AML-193 (cell line): ENCODE measurements around the gene TRIO.

ENCODE experiments used
- DNase-seq, 2 experiments: peaks; one replicate each; lab custom pipeline; 2025; lab: John Stamatoyannopoulos, UW

Gene TRIO

DNA sequence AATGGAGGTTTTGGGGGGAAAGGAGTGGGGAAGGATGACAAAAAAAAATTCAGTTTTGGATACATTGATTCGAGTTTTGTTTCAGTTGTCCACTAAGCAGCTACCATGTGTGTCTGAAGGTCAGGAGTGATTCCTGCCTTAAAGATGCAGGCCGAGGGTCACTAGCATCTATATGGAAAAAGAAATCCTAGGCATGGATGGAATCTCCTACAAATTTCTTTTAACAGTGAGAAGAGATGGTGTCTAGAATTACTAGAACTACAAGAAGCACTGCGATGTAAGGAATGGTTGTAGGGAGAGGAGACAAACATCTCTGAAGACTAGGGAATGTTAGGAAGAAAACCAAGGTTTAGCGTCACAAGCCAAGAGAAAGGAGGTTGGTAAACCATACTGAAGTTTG lies 19.6 kb upstream of the TRIO start:
- no peak for DNase-seq

DNA sequence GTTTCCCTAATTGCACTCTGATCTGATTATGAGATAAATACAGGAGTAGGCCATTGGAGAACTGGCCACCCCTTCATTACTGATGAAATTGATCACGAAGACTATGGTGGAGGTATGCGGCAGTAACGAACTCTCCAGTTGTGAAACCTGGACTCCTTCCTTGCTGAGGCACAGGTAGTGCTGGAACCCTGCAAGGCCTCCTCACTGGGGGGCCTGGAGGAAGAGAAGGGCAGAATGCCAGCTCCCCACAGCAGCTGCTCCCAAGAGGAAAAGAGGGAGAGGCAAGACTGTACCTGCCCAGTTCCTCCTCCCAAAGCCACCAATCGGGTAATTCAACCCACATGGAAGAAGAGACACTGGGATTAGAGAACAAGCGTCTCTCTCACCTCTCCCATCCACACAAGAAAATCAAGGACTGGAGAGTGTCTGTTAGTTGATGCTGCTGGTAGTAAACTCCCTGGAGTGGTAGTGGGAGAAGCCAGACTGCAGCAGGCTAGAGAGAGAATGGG lies 19.1 kb upstream of the TRIO start:
- no peak for DNase-seq

DNA sequence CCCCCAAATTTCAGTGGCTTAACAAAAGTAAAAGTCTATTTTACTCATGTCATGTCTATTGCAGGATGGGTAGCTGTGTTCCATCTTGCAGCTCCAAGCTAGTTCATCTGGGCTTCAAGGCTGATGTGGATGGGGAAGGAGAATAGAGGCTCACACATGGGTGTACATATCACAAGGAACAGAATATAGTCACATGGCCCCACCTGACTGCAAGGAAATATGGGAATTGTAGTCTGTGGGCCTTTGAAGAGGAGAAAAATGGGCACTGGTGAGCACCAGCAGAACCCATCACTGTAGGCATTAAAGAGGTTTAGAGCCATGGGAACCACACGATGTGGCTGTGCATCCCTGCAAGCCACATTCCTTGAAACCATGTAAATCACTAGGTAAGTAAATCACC lies 17.9 kb upstream of the TRIO start:
- no peak for DNase-seq

DNA sequence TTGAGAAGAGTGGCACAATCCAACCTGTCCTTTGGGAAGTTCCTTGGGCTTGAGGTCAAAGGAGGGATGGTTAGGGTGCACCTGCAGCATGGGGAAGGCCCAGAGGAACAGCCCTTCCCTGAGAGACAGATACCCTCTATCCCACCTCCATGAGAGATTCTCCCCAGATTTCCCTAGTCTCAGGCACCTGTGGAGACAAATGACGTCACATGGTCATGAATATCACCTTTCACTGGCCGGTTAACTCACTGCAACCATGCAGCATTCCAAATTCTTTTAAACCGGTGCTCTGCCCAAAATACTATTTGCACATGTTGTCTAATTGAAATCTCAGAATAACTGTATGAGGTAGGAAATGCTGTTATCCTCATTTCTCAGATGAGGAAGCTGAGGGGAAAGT lies 15.6 kb upstream of the TRIO start:
- no peak for DNase-seq

DNA sequence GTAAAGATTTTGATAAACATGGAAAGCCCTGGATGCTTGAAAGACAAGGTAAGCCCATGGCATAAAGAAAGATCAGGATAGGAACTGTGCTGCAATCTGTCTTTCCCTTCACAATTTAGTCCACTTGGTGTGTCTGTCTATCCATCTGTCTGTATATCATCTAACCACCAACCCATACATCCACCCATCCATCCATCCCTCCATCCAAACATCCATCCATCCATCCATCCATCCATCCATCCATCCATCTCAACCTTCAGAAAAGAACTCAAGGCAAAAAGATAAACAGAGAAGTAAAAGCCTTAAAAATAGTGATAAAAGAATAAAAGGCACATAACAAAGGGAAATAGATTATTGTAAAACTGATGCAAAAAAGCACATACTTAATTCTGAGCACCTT lies 15.1 kb upstream of the TRIO start:
- no peak for DNase-seq

DNA sequence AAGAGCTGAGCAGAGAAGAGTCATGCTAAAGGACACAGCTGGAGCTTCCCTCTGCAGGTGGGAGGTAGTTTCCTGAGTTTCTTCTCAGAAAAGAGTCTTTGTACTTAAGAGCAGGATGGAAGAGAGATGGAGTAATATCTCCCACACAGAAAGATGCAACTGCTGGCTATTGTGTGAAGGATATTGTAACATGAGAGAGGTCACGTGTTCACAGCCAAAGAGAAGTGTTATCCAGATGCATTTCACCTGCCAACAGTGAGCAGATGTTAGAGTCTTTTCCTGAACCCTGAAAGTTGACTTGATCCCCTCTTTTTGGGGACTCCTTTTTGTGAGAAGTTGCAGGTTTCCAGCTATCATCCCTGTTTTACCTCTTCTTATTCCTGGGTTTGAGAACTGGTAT lies 14.0 kb upstream of the TRIO start:
- no peak for DNase-seq

DNA sequence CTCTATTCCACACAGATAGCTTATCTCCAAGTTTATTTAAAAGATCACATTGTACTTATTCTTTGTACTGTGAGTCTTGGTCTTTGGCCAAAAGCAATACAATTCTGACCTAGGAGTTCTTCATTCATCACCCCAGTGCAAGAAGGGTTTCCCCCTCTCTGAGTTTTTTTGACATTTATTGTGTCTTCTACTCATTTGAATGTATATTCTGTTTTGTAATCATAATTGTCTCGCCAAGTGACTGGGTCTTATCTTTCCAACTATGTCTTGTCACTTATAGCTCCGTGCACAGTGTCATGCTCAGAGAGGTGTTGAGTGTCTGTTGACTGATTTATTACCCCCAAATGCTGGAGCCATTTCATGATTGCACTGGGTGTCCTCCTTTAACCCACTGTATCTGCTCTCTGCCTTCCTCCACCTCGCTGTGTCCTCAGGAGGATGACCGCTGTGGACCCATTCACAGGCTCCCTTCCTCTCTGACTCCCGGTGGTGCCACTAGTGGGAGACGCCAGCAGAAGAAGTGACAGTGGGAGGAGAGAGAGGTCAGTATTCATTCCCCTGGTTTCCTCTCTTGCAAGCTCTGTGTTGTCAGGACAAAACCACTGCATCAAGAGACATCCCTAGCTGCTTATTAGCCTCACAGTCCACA lies 11.2 kb upstream of the TRIO start:
- no peak for DNase-seq

DNA sequence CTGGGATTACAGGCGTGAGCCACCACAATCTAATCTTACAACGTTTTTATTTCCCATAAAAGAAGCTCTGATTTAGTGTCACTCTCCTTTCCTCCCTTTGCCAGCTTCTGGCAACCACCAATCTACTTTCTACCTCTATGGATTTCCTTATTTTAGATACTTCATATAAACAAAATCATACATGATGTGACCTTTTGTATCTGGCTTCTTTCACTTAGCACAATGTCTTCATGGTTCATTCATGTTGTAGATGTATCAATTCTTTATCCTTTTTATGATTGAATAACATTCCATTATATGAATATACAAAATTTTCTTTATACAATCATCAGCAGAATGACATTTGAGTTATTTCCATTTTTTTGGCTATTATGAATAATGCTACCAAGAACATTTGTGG lies 9.7 kb upstream of the TRIO start:
- no peak for DNase-seq

DNA sequence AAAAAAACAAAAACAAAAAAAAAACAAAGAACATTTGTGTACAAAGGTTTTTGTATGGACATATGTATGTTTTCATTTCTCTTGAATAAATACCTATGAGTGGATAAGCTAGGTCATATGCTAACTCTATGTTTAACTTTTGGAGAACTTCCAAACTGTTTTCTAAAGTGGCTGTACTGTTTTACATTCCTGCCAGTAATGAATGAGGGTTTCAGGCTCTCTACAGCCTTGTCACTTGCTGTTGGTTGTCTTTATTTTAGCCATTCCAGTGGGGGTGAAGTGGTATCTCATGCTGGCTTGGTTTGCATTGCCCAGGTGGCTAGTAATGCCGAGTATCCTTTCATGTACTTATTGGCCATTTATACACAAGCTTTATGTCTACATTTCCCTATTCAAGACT lies 9.1 kb upstream of the TRIO start:
- no peak for DNase-seq

DNA sequence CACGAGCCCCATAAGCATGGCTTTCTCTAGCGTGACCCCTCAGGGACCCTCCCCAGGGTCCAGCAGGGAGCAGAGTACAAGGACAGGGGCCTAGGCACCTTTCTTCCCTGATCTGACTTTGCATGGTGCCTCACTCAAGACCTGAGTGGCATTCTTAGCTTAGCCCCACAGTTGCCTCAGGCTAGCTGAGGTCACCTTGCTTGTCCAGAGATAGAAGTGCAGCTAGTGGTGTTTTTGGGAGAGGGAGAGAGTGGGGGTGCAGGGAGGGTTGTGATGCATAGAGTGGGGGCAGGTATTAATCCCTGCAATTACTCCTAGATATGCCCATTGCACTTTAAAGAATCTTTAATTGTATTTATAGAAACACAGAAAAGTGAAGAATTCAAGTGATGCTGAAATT lies 8.4 kb upstream of the TRIO start:
- DNase-seq = no peak

DNA sequence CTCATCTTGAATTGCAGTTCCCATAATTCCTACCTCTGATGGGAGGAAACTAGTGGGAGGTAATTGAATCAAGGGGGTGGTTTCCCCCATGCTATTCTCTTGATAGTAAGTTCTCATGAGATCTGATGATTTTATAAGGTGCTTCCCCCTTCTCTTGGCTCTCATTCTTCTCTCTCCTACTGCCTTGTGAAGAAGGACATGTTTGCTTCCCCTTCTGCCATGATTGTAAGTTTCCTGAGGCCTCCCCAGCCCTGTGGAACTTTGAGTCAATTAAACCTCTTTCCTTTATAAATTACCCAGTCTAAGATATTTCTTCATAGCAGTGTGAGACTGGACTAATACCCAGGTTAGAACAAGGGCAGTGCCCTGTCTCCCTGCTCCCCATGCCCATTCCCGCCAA lies 7.5 kb upstream of the TRIO start:
- no peak for DNase-seq

DNA sequence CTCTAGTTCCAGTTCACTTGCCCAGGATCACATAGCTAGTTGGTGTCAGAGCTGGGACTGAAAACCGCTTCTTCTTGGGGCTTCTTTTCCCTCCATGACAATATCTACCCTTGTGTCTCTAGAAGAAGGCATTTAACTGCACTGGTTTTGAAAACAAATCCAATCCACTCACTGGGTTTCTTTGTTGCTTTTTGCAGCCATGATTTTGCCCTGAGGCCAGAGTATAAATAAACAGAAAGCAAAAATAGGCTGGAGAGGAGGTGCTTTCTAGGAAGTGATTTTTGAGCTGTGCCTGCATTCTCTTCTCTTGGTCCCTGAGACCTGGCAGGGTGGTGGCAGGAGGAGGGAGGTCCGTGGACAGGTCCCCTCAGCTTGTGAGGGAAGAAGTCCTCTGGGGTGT lies 6.9 kb upstream of the TRIO start:
- DNase-seq = no peak

DNA sequence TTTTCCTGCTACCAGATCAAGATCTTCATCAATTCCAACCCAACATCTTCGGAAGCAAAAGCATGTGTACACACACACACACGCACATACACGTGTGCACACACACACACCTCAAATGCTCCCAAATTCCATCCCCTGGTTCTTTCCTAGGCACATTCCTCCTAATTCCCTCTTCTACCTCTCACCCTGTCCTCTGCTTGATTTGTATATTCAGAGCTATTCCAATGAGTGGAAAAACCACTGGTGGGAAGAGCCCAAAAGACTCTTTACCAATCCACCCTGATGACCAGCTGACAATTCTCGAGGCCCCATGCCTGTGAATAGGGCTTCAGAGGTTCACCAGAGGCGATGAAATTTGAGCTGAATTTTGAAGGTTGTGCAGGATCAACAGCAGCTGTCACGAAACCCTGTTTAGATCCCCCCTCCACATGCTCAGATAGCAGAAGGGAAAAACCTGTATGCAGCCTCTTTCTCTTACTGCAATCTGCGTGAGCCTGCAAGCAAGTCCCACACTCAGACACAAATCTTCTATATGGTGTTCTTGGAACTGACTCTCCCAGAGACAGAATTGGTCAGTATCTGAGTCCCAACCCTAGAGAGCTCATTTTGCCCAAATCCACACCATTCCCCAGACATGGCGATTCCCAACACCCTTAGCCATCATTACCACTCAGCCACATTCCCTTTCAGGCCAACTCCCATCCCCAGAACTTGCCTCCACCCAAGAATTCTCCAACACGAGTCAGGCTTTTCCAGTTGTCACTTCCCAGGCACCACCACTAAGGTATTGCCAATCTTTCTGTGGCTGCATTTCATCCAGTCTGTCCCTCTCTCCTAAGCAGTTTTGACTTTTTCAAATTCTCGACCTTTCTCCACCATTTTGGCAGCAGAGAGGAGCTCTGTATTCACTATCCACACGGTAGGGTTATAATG lies 4.3 kb upstream of the TRIO start:
- DNase-seq = no peak

DNA sequence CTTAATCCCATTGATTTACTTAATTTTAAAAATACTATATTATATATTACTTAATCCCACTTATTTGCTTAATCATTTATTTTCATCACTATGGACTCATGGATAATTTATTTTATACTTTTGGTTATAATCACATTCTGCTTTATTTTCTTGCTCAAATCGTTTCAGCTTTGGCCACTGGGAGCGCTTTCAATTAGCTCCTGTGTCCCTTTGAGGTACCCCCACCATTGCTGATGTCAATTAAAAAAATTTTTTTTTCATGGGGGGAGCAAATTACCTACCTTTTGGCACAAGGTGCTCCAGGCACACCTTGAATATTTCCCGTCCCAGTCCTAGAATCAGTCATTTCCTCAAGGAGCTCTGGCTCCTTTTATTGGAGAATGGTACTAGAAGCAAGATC lies 1.4 kb upstream of the TRIO start:
- DNase-seq = no peak

DNA sequence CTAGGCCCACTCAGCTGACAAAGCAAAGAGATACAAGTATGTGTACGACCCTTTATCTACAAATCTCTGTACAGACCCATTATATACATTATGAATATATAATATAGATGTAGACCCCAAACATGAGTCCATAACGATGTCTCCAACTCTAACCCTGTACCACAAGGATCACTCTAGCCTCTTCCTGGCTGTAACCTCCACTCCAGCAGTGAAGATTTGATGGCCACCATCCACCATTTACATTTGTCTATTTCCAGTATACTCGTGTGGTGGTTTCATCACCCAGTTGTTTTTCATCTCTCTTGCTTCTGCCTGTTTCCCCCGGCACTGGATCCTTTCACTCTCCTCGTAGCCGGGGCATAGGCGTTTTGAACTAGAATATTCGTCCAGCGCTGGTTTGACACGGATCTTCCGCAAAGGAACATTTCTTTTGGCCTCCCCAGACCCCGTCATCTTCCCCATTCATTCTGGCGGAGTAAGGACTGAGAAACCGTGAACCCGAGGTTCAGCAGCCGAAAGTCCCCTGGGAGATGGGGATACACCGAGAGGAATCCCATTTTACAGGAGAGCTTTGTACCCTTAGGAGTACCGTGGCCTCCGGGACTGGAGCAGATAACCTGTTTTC lies 828 bp upstream of the TRIO start:
- DNase-seq = no peak

DNA sequence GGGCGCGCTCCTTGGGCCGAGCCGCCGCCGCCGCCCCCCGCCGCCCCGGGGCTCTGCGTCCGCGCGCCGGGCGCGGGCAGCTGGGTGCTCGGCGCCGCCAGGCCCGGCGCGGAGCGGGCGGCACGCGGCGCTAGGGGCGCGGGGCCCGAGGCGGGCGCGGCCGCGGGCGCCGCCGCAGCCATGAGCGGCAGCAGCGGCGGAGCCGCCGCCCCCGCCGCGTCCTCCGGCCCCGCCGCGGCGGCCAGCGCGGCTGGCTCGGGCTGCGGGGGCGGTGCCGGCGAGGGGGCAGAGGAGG lies 351 bp downstream of the TRIO start:
- DNase-seq = no peak

DNA sequence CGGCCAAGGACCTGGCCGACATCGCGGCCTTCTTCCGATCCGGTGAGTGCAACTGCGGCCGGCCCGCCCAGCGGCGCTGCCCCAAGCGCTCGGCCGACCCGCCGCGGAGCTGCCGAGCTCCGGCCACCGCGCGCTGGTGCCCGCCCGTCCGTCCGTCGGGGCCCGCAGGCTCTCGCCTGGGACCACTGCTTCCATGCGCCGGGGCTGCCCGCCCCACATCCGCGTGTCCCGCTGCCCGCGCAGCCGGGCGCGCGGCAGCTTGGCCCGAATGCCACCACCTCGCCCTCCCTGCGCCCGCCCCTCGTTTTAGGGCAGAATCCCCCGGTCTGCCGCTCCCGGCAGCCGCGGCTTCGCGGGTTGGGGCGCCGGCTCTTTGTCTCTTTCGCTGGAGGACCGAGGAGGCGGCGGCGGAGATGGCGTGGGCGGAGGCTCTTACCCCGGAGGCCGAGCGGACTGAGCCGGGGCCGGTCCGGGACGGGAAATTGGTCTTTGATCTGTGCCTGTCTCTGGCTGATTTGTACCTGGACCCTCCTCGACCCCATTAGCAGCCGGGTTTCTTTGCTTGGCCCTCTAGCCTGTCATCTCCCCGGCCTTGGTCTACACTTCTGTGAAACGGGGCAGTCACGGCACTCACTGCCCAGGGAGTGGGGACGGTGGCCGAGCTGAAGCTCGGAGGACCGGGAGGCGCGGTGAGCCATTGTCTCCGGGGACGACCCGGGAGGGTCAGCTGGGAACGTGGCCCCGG lies 871 bp downstream of the TRIO start:
- no peak for DNase-seq

DNA sequence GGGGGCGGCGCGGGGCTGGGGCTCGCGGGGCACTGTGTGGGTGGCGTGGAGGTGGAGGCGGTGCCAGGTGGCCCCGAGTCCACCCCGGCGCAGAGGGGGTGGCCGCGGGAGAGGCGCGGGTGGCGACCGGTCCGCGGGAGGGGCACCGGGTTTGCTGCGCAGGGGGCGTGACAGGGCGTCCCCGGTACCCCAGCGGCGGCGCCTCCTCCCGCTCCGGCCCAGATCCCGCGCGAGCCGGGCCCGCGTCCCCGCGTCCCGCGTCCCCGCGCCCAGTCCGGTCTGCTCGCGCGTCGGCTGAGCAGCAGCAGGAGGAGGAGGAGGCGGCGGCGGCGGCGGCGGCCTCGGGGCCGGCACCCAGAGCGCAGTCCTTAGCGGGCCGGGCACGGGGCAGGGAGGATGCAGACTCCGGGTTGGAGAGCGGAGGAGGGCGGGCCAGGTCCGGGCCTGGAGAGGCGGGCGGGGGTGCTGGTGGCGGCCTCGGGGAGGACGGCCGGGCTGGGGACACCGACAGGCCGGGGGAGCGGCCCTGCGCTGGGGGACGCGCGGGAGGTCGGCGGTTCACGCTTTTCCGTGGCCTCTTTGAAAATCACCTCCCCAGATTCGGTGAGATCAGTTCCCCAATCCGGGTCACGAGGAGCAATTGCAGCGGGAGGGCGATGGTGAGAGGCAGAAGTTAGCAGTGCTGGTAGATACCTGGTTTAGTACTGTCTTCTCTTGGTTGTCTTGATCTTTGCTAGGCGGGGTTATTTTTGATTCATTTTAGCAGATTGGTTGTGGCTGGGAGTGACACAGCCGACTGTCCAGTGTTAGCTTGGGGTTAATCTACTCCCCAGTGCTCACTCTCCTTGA lies 1.7 kb downstream of the TRIO start:
- no peak for DNase-seq

DNA sequence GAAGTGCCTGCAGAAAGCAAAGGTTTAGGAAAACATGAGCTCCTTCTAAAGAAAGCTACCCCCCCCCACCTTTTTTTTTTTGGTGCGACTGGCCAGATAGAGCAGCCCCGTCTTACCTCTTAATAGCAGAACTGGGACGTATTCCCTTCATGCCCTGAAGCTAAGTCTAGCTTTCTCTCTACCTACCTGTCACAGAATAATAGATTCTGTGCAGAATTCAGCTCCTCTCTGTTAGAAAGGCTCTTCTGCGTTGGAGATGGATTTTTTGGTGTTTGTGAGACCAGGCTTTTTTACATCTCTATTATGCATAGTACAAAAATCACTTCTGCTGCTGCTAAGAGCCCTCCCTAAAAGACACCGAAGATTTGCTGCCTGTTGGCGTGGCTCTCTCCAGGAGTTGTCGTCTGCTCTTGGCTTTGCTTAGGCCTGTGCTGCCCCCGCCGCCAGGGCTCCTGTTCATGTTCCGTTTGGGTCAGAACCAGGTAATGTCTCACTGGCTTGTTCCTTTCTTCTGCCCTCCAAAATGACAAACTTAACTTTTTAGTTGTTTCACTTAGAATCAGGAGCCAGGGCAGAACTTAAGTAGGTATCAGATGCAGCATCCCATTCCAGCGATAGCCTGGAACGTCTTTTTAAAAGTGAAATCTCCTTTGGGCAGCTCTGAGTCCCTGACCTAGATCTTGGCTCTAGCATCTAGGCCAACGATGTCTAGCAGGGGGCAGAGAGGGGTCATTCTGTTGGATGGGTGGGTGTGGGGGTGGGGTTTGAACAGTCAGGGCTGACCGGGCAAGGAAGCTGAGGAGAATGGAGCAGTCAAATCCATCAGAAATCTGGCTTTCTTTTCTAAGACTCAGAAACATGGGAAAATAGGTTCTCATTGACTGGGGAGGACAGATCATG lies 2.5 kb downstream of the TRIO start:
- DNase-seq = no peak

DNA sequence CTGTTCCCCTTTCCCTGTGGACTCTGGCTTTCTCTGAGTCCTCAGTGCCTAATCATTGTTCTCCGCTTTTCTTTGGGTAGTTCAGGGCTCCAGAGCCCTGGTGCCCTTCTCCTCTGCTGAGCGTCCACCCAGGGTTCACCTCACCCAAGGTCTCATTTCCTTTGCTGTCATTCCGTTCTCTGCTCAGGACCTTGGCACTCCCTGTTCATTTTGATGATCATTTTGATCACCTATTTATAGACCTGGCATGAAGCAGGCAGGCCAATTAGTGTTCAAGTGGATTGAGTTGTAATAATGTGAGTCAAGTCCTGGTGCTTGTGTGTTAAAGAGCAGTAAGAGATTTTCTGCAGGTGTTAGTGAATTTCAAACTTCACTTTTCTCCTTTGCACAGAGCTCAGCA lies 3.6 kb downstream of the TRIO start:
- DNase-seq = no peak

DNA sequence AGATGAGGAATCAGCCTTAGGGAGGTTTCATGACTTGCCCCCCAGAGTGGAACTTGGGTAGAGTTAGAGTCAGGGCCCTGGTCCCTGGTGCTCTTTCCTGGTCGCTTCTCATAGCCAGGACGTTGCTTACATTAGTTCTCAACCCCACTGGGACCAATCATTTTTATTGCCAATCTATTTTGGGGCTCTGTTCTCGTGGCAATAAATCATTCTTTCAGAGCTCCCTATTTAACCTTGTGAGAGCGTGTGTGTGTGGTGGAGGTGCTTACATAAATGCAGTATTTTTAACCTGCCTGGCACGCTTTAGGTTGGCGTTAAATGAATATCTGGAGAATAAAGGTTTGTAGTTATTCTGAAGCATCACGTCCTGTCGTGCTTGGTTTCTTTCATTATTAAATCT lies 4.1 kb downstream of the TRIO start:
- DNase-seq = no peak
